ENCODE data around the gene CD2.

- TF ChIP-seq POLR2AphosphoS5 (IDR thresholded peaks at IDR 0.05; ENCODE audit: low read depth, low read length) (no peak), REST (IDR thresholded peaks at IDR 0.05; ENCODE audit: insufficient read depth in 1 of 2, low read depth in 2 of 2, low read length in 2 of 2) (no peak), TAF1 (IDR thresholded peaks at IDR 0.05; ENCODE audit: borderline replicate concordance, insufficient read depth, low read length) (no peak), SIN3A (IDR thresholded peaks at IDR 0.05; ENCODE audit: borderline replicate concordance, insufficient read depth, low read length) (no peak), FOXP2 (optimal IDR thresholded peaks at IDR 0.05; ENCODE audit: borderline replicate concordance, extremely low read depth, extremely low read length, insufficient read depth) (no peak)
These were observed 51.2 kb downstream of the CD2 start for GRCh38 chr1:116805398-116805797.
